ENCODE measurements around the gene MS4A3. TPM values are rescaled to one million over a fixed set of nuclear protein-coding genes. Genes with fewer than 3 reads are reported as not detected.
"Not testable (repeated sequence)": the region's sequence is repeated elsewhere in the genome, so short reads cannot be mapped to it uniquely, and the experiment has no call there.

MS4A3 gene
- total RNA-seq, 1 donor from 2014 or later: not detected

DNA sequence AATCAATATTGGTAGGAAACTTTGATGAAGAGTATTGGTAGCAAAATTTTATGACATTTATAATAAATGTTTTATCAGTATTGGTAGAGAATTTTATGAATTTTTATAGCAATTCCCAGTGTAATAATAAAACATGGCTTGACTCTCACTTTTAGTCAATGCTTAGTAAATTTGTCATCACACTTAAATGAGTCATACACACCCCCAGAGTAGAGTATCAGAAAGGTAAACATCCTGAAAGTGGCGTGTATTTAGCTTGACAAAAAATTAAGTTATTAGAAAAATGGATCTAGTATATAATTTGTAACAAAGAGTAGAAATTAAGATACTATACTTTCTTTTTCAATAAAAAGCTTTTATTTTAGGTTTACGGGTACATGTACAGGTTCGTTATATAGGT is 2.6 kb downstream of the MS4A3 start:
- no peak for DNase-seq (ENCODE audit: low read depth, low spot score)
- Mint-ChIP-seq H3K27me3 (ENCODE audit: low read depth) (peaks cover 19% of the 10 kb centered on the region), H3K9me3 (no peaks in the 10 kb centered on the region), H3K36me3 (ENCODE audit: low read depth) (no peaks in the 10 kb centered on the region), H3K27ac (ENCODE audit: unreplicated experiment) (no peak overlapping the region), H3K4me3 (no peak overlapping the region), H3K4me1 (no peaks in the 10 kb centered on the region)
- TF ChIP-seq, protein P1, sequence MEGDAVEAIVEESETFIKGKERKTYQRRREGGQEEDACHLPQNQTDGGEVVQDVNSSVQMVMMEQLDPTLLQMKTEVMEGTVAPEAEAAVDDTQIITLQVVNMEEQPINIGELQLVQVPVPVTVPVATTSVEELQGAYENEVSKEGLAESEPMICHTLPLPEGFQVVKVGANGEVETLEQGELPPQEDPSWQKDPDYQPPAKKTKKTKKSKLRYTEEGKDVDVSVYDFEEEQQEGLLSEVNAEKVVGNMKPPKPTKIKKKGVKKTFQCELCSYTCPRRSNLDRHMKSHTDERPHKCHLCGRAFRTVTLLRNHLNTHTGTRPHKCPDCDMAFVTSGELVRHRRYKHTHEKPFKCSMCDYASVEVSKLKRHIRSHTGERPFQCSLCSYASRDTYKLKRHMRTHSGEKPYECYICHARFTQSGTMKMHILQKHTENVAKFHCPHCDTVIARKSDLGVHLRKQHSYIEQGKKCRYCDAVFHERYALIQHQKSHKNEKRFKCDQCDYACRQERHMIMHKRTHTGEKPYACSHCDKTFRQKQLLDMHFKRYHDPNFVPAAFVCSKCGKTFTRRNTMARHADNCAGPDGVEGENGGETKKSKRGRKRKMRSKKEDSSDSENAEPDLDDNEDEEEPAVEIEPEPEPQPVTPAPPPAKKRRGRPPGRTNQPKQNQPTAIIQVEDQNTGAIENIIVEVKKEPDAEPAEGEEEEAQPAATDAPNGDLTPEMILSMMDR (conservative IDR thresholded peaks at IDR 0.05): no peak

DNA sequence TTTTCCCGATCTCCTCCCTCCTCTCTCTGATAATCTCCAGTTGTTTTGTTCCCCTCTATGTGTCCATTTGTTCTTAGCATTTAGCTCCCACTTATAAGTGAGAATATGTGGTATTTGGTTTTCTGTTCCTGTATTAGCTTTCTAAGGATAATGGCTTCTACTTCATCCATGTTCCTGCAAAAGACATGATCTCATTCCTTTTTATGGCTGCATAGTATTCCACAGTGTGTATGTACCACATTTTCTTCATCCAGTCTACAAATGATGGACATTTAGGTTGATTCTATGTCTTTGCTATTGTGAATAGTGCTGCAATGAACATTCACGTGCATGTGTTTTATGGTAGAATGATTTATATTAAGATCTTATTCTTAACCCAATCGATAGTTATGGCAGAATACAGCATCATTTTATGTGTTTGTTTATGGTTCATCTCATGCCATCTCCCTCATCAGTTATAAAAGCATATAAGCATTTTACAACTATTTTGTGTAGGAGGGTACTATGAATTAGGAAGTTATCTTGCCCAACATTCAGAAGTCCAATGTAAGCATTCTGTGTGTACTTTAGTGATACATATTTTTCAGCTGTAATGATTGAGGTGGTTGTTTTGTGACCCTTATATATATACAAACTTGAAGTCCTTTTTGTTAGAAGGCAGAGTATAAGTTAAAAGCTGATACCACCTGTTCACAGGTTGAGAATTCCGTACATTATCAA is 3.2 kb downstream of the MS4A3 start:
- H3K4me3 Mint-ChIP-seq: no peak overlapping the region
- H3K27ac Mint-ChIP-seq (ENCODE audit: unreplicated experiment): no peak overlapping the region
- no peaks in the 10 kb centered on the region for H3K36me3 Mint-ChIP-seq (ENCODE audit: low read depth)
- no peak for DNase-seq (ENCODE audit: low read depth, low spot score)
- TF ChIP-seq, protein P1 (conservative IDR thresholded peaks at IDR 0.05): no peak
- H3K4me1 Mint-ChIP-seq: no peaks in the 10 kb centered on the region
- peaks cover 19% of the 10 kb centered on the region for H3K27me3 Mint-ChIP-seq (ENCODE audit: low read depth)
- no peaks in the 10 kb centered on the region for H3K9me3 Mint-ChIP-seq

DNA sequence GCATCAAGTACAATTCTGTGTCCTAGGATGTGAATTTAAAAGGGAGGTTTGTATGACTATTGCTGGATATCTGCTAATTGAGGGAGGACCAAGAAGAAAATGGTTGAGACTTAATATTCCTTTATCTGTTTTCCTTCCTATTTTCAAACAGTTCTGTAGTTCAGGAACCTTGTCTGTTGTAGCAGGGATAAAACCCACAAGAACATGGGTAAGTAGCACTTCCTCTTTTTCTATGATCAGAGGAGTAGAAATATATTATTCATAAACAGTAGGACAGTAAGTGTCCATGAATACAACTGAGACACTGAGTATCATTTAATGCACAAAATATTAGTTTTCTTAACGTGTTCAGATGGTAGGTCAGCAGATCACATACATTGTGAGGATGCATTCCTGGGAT is 7.6 kb downstream of the MS4A3 start:
- Mint-ChIP-seq H3K9me3 (no peaks in the 10 kb centered on the region), H3K36me3 (ENCODE audit: low read depth) (no peaks in the 10 kb centered on the region), H3K4me1 (no peaks in the 10 kb centered on the region), H3K27me3 (ENCODE audit: low read depth) (peaks cover 9% of the 10 kb centered on the region), H3K27ac (ENCODE audit: unreplicated experiment) (no peak overlapping the region), H3K4me3 (no peak overlapping the region)
- TF ChIP-seq, protein P1 (conservative IDR thresholded peaks at IDR 0.05): no peak
- no peak for DNase-seq (ENCODE audit: low read depth, low spot score)

DNA sequence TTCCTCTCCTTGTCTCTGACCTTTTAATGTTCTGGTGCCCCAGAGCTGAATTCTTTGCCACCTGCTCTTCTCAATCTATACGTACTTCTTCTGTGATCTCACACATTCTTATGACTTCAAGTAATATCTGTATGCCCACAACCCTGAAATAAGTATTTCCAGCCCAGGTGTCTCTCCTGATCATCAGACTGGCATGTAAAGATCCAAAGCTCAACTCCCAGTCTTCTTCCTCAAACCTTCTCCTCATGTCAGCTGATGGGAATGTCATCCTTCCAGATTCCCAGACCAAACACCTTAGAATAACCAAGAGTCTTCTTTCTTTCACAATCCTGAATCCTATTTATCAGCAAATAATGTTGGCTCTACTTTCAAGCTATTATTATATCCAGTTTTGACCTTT is 9.3 kb downstream of the MS4A3 start:
- Mint-ChIP-seq H3K4me3 (no peak overlapping the region), H3K27me3 (ENCODE audit: low read depth) (peaks cover 17% of the 10 kb centered on the region), H3K36me3 (ENCODE audit: low read depth) (no peaks in the 10 kb centered on the region), H3K4me1 (no peaks in the 10 kb centered on the region), H3K9me3 (no peaks in the 10 kb centered on the region), H3K27ac (ENCODE audit: unreplicated experiment) (no peak overlapping the region)
- TF ChIP-seq, protein P1 (conservative IDR thresholded peaks at IDR 0.05): no peak
- no peak for DNase-seq (ENCODE audit: low read depth, low spot score)

DNA sequence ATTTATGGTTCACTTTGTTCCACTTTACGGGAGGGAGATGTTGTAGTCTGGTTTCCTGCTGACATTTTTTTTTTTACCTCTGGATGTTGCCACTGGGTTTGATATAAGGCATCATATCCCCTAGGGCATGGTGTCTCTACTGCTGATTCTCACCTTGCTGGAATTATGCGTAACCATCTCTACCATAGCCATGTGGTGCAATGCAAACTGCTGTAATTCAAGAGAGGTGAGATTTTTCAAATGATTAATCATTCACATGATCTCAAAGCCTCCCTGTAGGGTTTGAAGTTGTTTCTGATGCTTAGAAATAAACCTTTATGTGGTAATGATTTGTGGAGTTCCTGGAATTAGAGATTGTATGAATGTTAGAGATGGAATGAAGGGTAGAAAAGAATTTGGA is 13.0 kb downstream of the MS4A3 start:
- no peak overlapping the region for H3K27ac Mint-ChIP-seq (ENCODE audit: unreplicated experiment)
- no peaks in the 10 kb centered on the region for H3K36me3 Mint-ChIP-seq (ENCODE audit: low read depth)
- H3K27me3 Mint-ChIP-seq (ENCODE audit: low read depth): peaks cover 10% of the 10 kb centered on the region
- no peaks in the 10 kb centered on the region for H3K9me3 Mint-ChIP-seq
- no peak overlapping the region for H3K4me3 Mint-ChIP-seq
- H3K4me1 Mint-ChIP-seq: no peaks in the 10 kb centered on the region
- DNase-seq (ENCODE audit: low read depth, low spot score): no peak
- TF ChIP-seq, protein P1 (conservative IDR thresholded peaks at IDR 0.05): no peak

DNA sequence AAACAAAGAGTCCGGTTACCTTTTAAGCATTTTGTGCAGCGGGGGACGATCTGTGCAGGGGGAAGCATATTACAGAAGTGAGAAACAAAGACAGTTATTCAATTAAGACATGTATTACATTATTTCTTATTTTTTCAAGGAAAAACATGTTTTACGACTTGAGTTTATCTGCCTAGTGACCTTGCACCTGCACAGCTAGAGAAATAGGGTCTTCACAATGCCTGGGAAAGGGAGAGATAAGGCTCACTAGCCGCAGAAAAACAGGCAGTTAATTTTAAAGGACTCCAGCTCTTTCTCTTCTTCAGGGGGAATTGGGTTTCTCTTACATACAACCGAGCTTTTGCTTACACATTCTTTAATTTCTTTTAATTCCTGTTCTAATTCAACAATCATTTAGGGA is 15.2 kb downstream of the MS4A3 start:
- H3K4me1 Mint-ChIP-seq; H3K4me3 Mint-ChIP-seq; H3K36me3 Mint-ChIP-seq (ENCODE audit: low read depth); H3K27ac Mint-ChIP-seq (ENCODE audit: unreplicated experiment); DNase-seq (ENCODE audit: low read depth, low spot score); H3K9me3 Mint-ChIP-seq: not testable (repeated sequence)
- peaks cover 14% of the 10 kb centered on the region for H3K27me3 Mint-ChIP-seq (ENCODE audit: low read depth)
